OCI-LY3 (cell line): ENCODE data around the gene FFAR4.

Experiments
- H2AFZ ChIP-seq: fragments of 200-600, 300-600 bp; shearing (Covaris generic); 2 replicates; pipeline ENCODE4 v1.6.0; 2014; ENCODE audit warnings: antibody characterized with exemption, low read depth, low read length
- H3K27ac ChIP-seq: fragments of 200-600, 300-600 bp; sonication (generic); 2 replicates; pipeline ENCODE4 v1.5.1; 2014; ENCODE audit warnings: mild to moderate bottlenecking, low read length, moderate library complexity, mixed read lengths
- H3K27me3 ChIP-seq: fragments of 200-600, 300-600 bp; sonication (generic); 2 replicates; pipeline ENCODE4 v1.6.1; 2014; ENCODE audit warnings: low read depth, low read length, mixed read lengths
- H3K36me3 ChIP-seq: fragments of 200-600, 300-600 bp; sonication (generic); replicated peaks from 2 replicates; pipeline ENCODE3; 2014; ENCODE audit warnings: low read depth, low read length, mixed read lengths
- H3K4me1 ChIP-seq: fragments of 300-600, 200-600 bp; sonication (generic); 2 replicates; pipeline ENCODE4 v1.6.1; 2014; ENCODE audit warnings: low read length, mixed read lengths
- H3K4me2 ChIP-seq: fragments of 200-600, 300-600 bp; sonication (generic); 2 replicates; pipeline ENCODE4 v1.6.1; 2014; ENCODE audit warnings: low read length, mixed read lengths
- H3K4me3 ChIP-seq: fragments of 300-600, 200-600 bp; sonication (generic); 2 replicates; pipeline ENCODE4 v1.5.1; 2014; ENCODE audit warnings: antibody characterized with exemption, mild to moderate bottlenecking, low read length, moderate library complexity
- H3K79me2 ChIP-seq: fragments of 300-600, 200-600 bp; shearing (Covaris generic); 2 replicates; pipeline ENCODE4 v1.6.1; 2014; ENCODE audit warnings: mild to moderate bottlenecking, low read length, mixed read lengths
- H3K9ac ChIP-seq: fragments of 300-600, 200-600 bp; shearing (Covaris generic); 2 replicates; pipeline ENCODE4 v1.6.0; 2014; ENCODE audit warnings: mild to moderate bottlenecking, low read length, moderate library complexity
- H3K9me3 ChIP-seq: fragments of 200-600, 300-600 bp; shearing (Covaris generic); 2 replicates; pipeline ENCODE4 v1.6.1; 2014; ENCODE audit warnings: low read length, mixed read lengths; ENCODE audit not compliant: insufficient read depth
- H4K20me1 ChIP-seq: fragments of 200-600, 300-600 bp; sonication (generic); 2 replicates; pipeline ENCODE4 v1.6.1; 2016; ENCODE audit warnings: low read length, mixed read lengths; ENCODE audit not compliant: insufficient read depth
- EZH2phosphoT487 ChIP-seq: fragments of 200-600 bp; shearing (Covaris generic); IDR thresholded peaks from 2 replicates; pipeline ENCODE4 v1.6.1; 2018; ENCODE audit warnings: antibody characterized with exemption, mixed run types, low read depth
- TF ChIP-seq, protein P1 (sequence below): fragments of 200-600, 300-600 bp; sonication (generic); IDR thresholded peaks from 2 replicates; pipeline ENCODE4 v1.5.1; 2014; ENCODE audit warnings: antibody characterized with exemption, low read length, low read depth

Gene FFAR4

GRCh38 chr10:93572606-93573005 is 6.1 kb downstream of the FFAR4 start:
- Histone ChIP-seq H3K27me3 (no peaks in the 10 kb centered on the region), H3K27ac (no peak overlapping the region), H4K20me1 (no peaks in the 10 kb centered on the region), H3K9me3 (no peaks in the 10 kb centered on the region), H3K36me3 (no peaks in the 10 kb centered on the region), H3K4me3 (no peak overlapping the region), H3K4me1 (peaks cover 8% of the 10 kb centered on the region), H3K9ac (no peak overlapping the region), H3K79me2 (no peaks in the 10 kb centered on the region), H3K4me2 (no peak overlapping the region), H2AFZ (no peak overlapping the region)
- no peak for TF ChIP-seq EZH2phosphoT487
- TF ChIP-seq, protein P1, sequence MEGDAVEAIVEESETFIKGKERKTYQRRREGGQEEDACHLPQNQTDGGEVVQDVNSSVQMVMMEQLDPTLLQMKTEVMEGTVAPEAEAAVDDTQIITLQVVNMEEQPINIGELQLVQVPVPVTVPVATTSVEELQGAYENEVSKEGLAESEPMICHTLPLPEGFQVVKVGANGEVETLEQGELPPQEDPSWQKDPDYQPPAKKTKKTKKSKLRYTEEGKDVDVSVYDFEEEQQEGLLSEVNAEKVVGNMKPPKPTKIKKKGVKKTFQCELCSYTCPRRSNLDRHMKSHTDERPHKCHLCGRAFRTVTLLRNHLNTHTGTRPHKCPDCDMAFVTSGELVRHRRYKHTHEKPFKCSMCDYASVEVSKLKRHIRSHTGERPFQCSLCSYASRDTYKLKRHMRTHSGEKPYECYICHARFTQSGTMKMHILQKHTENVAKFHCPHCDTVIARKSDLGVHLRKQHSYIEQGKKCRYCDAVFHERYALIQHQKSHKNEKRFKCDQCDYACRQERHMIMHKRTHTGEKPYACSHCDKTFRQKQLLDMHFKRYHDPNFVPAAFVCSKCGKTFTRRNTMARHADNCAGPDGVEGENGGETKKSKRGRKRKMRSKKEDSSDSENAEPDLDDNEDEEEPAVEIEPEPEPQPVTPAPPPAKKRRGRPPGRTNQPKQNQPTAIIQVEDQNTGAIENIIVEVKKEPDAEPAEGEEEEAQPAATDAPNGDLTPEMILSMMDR: no peak

GRCh38 chr10:93573051-93573909 is 6.8 kb downstream of the FFAR4 start:
- H3K79me2 ChIP-seq: no peaks in the 10 kb centered on the region

GRCh38 chr10:93573924-93574323 is 7.5 kb downstream of the FFAR4 start:
- Histone ChIP-seq H3K79me2 (no peaks in the 10 kb centered on the region), H3K27ac (no peak overlapping the region), H4K20me1 (no peaks in the 10 kb centered on the region), H3K4me3 (no peak overlapping the region), H3K4me2 (no peak overlapping the region), H3K9me3 (no peaks in the 10 kb centered on the region), H3K36me3 (no peaks in the 10 kb centered on the region), H2AFZ (no peak overlapping the region), H3K4me1 (peaks cover 8% of the 10 kb centered on the region), H3K27me3 (no peaks in the 10 kb centered on the region), H3K9ac (no peak overlapping the region)
- TF ChIP-seq EZH2phosphoT487: no peak
- TF ChIP-seq, protein P1: no peak

More at GRCh38 chr10:93573051-93573909, 6.8 kb downstream of the FFAR4 start:
- TF ChIP-seq, protein P1: no peak
- no peak for TF ChIP-seq EZH2phosphoT487
- H3K27ac ChIP-seq: no peak overlapping the region
- no peaks in the 10 kb centered on the region for H3K27me3 ChIP-seq
- H3K9ac ChIP-seq: no peak overlapping the region
- peaks cover 8% of the 10 kb centered on the region for H3K4me1 ChIP-seq
- H3K9me3 ChIP-seq: no peaks in the 10 kb centered on the region
- no peak overlapping the region for H2AFZ ChIP-seq
- H3K4me2 ChIP-seq: no peak overlapping the region
- H4K20me1 ChIP-seq: no peaks in the 10 kb centered on the region
- H3K36me3 ChIP-seq: no peaks in the 10 kb centered on the region
- H3K4me3 ChIP-seq: no peak overlapping the region

DNA sequence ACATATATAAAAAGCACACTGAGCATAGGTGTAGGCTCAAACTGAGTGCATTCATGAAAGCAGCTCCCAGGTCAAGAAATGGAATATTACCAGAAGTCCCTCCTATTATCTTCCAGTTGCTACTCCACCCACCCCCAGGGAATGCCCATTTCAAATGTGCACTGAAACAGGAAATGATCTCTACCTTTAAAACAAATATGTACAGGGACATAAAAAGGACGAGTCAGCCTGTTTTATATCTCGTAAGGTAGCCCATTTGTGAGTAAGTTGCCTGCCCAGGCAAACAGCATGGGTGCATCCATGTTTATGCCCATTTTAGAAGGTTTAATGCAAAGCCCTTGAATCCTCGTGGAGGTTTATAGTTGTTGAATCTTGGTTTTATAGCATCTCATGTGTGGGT is 10.4 kb downstream of the FFAR4 start:
- H3K9ac ChIP-seq: no peak overlapping the region
- no peak overlapping the region for H2AFZ ChIP-seq
- H3K27ac ChIP-seq: no peak overlapping the region
- H4K20me1 ChIP-seq: no peaks in the 10 kb centered on the region
- H3K4me3 ChIP-seq: no peak overlapping the region
- TF ChIP-seq, protein P1: no peak
- TF ChIP-seq EZH2phosphoT487: no peak
- no peaks in the 10 kb centered on the region for H3K9me3 ChIP-seq
- H3K4me1 ChIP-seq: peaks cover 8% of the 10 kb centered on the region
- no peaks in the 10 kb centered on the region for H3K27me3 ChIP-seq
- H3K36me3 ChIP-seq: no peaks in the 10 kb centered on the region
- H3K4me2 ChIP-seq: no peak overlapping the region
- no peaks in the 10 kb centered on the region for H3K79me2 ChIP-seq
